OCI-LY1 (cell line): ENCODE data around the gene TRIM60.
"Not testable (repeated sequence)": the region's sequence is repeated elsewhere in the genome, so short reads cannot be mapped to it uniquely, and the experiment has no call there.

ENCODE experiments used
- EZH2 ChIP-seq: fragments of 200-600 bp; sonication (generic), shearing (Covaris generic); IDR thresholded peaks from 2 replicates; pipeline ENCODE4 v1.8.0; 2017; ENCODE audit warnings: borderline replicate concordance, mixed run types, mild to moderate bottlenecking, antibody characterized with exemption, low read length, moderate library complexity, mixed read lengths
- TF ChIP-seq, protein P1 (sequence below): fragments of 200-600 bp; sonication (generic), shearing (Covaris generic); IDR thresholded peaks from 2 replicates; pipeline ENCODE4 v1.5.1; 2017; ENCODE audit warnings: mild to moderate bottlenecking, antibody characterized with exemption, low read length, moderate library complexity, mixed read lengths

DNA sequence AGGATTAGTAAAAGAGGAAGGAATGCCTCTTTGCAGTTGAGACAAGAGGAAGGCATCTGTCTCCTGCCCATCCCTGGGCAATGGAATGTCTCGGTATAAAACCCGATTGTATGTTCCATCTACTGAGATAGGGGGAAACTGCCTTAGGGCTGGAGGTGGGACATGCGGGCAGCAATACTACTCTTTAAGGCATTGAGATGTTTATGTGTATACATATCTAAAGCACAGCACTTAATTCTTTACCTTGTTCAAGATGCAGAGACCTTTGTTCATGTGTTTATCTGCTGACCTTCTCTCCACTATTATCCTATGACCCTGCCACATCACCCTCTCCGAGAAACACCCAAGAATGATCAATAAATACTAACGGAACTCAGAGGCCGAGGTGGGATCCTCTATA, 35.7 kb upstream of the TRIM60 start:
- TF ChIP-seq, protein P1, sequence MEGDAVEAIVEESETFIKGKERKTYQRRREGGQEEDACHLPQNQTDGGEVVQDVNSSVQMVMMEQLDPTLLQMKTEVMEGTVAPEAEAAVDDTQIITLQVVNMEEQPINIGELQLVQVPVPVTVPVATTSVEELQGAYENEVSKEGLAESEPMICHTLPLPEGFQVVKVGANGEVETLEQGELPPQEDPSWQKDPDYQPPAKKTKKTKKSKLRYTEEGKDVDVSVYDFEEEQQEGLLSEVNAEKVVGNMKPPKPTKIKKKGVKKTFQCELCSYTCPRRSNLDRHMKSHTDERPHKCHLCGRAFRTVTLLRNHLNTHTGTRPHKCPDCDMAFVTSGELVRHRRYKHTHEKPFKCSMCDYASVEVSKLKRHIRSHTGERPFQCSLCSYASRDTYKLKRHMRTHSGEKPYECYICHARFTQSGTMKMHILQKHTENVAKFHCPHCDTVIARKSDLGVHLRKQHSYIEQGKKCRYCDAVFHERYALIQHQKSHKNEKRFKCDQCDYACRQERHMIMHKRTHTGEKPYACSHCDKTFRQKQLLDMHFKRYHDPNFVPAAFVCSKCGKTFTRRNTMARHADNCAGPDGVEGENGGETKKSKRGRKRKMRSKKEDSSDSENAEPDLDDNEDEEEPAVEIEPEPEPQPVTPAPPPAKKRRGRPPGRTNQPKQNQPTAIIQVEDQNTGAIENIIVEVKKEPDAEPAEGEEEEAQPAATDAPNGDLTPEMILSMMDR = not testable (repeated sequence)
- not testable (repeated sequence) for TF ChIP-seq EZH2
